ENCODE results near the gene COL4A4.

COL4A4 gene

DNA sequence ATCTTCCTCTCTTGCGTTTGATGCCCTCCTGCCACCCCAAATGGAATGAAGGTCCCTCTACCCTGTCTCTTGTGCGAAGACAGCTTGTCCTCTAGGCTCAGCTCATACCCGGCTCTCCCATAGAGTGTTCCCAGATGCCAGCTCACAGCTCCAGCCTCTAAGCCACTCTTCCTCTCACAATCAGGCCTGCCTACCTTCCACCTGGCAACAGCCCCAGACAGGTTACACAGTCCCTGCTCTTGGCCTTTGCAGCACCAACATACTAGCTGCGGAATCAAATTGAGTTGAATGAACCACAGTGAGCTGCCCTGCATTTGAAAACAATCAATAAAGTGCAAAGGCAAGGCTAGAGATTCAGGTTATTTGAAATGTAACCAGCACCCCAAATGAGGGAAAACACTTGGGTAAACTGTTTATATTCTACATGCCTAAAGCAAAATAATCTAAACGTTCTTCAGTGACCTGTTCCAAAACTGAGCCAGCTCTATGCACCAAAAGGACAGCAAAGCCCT lies 105.1 kb downstream of the COL4A4 start:
- Histone ChIP-seq H3F3A (ENCODE audit: insufficient read depth) (no peaks in the 10 kb centered on the region), H3K9me3 (ENCODE audit: insufficient read depth, low read length) (no peaks in the 10 kb centered on the region), H2AFZ (ENCODE audit: low read depth, low read length, severe bottlenecking) (no peak overlapping the region), H3K9ac (ENCODE audit: low read length) (no peak overlapping the region), H3K4me3 (ENCODE audit: insufficient read depth, low read length, poor library complexity, severe bottlenecking) (no peak overlapping the region), H3K27me3 (ENCODE audit: low read length) (no peaks in the 10 kb centered on the region), H3K27ac (ENCODE audit: low read depth, low read length) (no peak overlapping the region), H3K9me2 (replicated peaks; ENCODE audit: insufficient read depth, low read length) (no peaks in the 10 kb centered on the region), H3K4me2 (ENCODE audit: low read depth, low read length, poor library complexity, severe bottlenecking) (no peak overlapping the region), H4K20me1 (ENCODE audit: low read depth, low read length) (no peaks in the 10 kb centered on the region), H3K36me3 (ENCODE audit: low read length) (no peaks in the 10 kb centered on the region), H3K79me2 (ENCODE audit: insufficient read depth, low read length) (no peaks in the 10 kb centered on the region)
- TF ChIP-seq CTCF (IDR thresholded peaks at IDR 0.05; ENCODE audit: insufficient read depth, low read length, poor library complexity, severe bottlenecking), result no peak
- TF ChIP-seq EZH2phosphoT487 (conservative IDR thresholded peaks at IDR 0.05; ENCODE audit: low read length), result no peak

DNA sequence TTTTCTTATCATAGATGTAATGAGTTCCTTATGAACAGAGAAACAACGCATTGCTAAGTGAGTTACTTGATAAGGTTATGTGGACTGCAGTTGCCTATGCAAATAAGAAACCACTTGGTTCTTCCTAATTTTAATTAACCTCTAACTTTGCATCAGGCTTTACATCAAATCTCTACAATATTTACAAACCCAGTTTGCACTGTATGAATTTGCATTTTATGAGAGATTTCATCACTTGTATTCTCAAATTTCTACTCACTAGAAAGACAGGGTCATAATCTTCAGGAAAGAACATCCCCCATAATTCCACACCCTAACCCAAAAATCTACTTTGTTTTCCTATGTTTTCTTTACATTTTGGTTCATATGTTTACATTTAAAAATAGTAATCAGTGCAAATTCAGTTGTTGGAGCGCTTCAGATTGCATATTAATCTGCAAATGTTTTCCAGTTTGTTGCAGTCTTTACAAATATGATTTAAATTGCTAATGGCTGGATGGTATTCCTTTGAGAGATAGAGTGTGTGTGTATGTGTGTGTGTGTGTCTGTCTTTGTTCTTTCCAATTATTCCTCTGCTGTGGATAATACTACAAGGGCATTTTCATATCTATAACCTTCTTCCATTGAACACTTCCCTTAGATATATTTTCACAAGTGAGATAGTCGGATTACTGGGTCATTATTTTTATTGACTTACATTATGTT lies 106.1 kb downstream of the COL4A4 start:
- Histone ChIP-seq H3K27me3 (ENCODE audit: low read length) (no peaks in the 10 kb centered on the region), H2AFZ (ENCODE audit: low read depth, low read length, severe bottlenecking) (no peak overlapping the region), H3K4me3 (ENCODE audit: insufficient read depth, low read length, poor library complexity, severe bottlenecking) (no peak overlapping the region), H3K36me3 (ENCODE audit: low read length) (no peaks in the 10 kb centered on the region), H3F3A (ENCODE audit: insufficient read depth) (no peaks in the 10 kb centered on the region), H3K4me2 (ENCODE audit: low read depth, low read length, poor library complexity, severe bottlenecking) (no peak overlapping the region), H3K9me3 (ENCODE audit: insufficient read depth, low read length) (no peaks in the 10 kb centered on the region), H4K20me1 (ENCODE audit: low read depth, low read length) (no peaks in the 10 kb centered on the region), H3K79me2 (ENCODE audit: insufficient read depth, low read length) (no peaks in the 10 kb centered on the region), H3K27ac (ENCODE audit: low read depth, low read length) (no peak overlapping the region), H3K9me2 (replicated peaks; ENCODE audit: insufficient read depth, low read length) (no peaks in the 10 kb centered on the region), H3K9ac (ENCODE audit: low read length) (no peak overlapping the region)
- no peak for TF ChIP-seq CTCF (IDR thresholded peaks at IDR 0.05; ENCODE audit: insufficient read depth, low read length, poor library complexity, severe bottlenecking)
- TF ChIP-seq EZH2phosphoT487 (conservative IDR thresholded peaks at IDR 0.05; ENCODE audit: low read length), result no peak

DNA sequence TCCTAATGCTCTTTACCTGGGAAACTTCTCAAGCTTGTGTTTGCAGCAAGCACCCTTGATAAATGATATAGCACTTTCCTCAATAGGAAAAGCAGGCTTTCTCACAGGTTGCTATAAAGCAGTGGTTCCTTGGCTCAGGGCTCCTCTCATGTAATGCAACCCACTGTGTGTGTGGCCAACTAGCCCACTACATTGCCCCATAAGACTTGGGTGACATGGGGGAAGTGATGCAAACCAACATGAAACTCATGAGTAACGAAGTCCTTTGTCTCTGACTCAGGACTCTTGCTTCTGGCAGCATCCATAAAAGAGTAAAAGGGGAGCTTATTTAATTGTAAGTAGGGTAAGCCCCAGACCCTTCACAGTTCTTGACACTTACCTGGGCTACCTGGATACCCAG lies 106.9 kb downstream of the COL4A4 start:
- Histone ChIP-seq H3K4me2 (ENCODE audit: low read depth, low read length, poor library complexity, severe bottlenecking) (no peak overlapping the region), H3K9me2 (replicated peaks; ENCODE audit: insufficient read depth, low read length) (no peaks in the 10 kb centered on the region), H3K9me3 (ENCODE audit: insufficient read depth, low read length) (no peaks in the 10 kb centered on the region), H3K27me3 (ENCODE audit: low read length) (no peaks in the 10 kb centered on the region), H3K36me3 (ENCODE audit: low read length) (no peaks in the 10 kb centered on the region), H3K4me3 (ENCODE audit: insufficient read depth, low read length, poor library complexity, severe bottlenecking) (no peak overlapping the region), H3K9ac (ENCODE audit: low read length) (no peak overlapping the region), H3F3A (ENCODE audit: insufficient read depth) (no peaks in the 10 kb centered on the region), H2AFZ (ENCODE audit: low read depth, low read length, severe bottlenecking) (no peak overlapping the region), H4K20me1 (ENCODE audit: low read depth, low read length) (no peaks in the 10 kb centered on the region), H3K79me2 (ENCODE audit: insufficient read depth, low read length) (no peaks in the 10 kb centered on the region), H3K27ac (ENCODE audit: low read depth, low read length) (no peak overlapping the region)
- TF ChIP-seq EZH2phosphoT487 (conservative IDR thresholded peaks at IDR 0.05; ENCODE audit: low read length), result no peak
- no peak for TF ChIP-seq CTCF (IDR thresholded peaks at IDR 0.05; ENCODE audit: insufficient read depth, low read length, poor library complexity, severe bottlenecking)

Measured in SU-DHL-6 (cell line).